ENCODE measurements around the gene AKAP13. TPM values are rescaled to one million over a fixed set of nuclear protein-coding genes. Genes with fewer than 3 reads are reported as not detected.

The AKAP13 gene
- total RNA-seq, 2 donors from 2014 or later, result 87.3 to 106 TPM

- TF ChIP-seq CTCF (IDR thresholded peaks at IDR 0.05), result no peak
- no peak overlapping the region for H3K4me3 ChIP-seq
- H3K4me1 ChIP-seq, result no peaks in the 10 kb centered on the region
- no peaks in the 10 kb centered on the region for H3K9me3 ChIP-seq
- no peaks in the 10 kb centered on the region for H3K27me3 ChIP-seq
- H3K36me3 ChIP-seq, result no peaks in the 10 kb centered on the region
- H3K9ac ChIP-seq (ENCODE audit: low read depth in 2 of 2, low read length in 2 of 2), result no peak overlapping the region
- DNase-seq, result no peak
- intact Hi-C loops (cut with DNase I), result no loop called here
- no peak overlapping the region for H3K27ac ChIP-seq
Measured at GRCh38 chr15:85609492-85609891, 229.1 kb downstream of the AKAP13 start.

- intact Hi-C loops (cut with DNase I), result no loop called here
- no peak overlapping the region for H3K27ac ChIP-seq
Measured at GRCh38 chr15:85611361-85611760, 231.0 kb downstream of the AKAP13 start.

GRCh38 chr15:85614059-85614458 lies 233.7 kb downstream of the AKAP13 start:
- Histone ChIP-seq H3K36me3 (no peaks in the 10 kb centered on the region), H3K27me3 (no peaks in the 10 kb centered on the region), H3K9me3 (no peaks in the 10 kb centered on the region), H3K4me3 (no peak overlapping the region), H3K27ac (no peak overlapping the region), H3K9ac (ENCODE audit: low read depth in 2 of 2, low read length in 2 of 2) (no peak overlapping the region), H3K4me1 (peaks cover 5% of the 10 kb centered on the region)
- no peak for TF ChIP-seq CTCF (IDR thresholded peaks at IDR 0.05)
- DNase-seq, result no peak
- intact Hi-C loops (cut with DNase I), result no loop called here

More at GRCh38 chr15:85611361-85611760, 231.0 kb downstream of the AKAP13 start:
- no peaks in the 10 kb centered on the region for H3K9me3 ChIP-seq
- no peaks in the 10 kb centered on the region for H3K36me3 ChIP-seq
- no peaks in the 10 kb centered on the region for H3K4me1 ChIP-seq
- H3K4me3 ChIP-seq, result no peak overlapping the region
- H3K9ac ChIP-seq (ENCODE audit: low read depth in 2 of 2, low read length in 2 of 2), result no peak overlapping the region
- TF ChIP-seq CTCF (IDR thresholded peaks at IDR 0.05), result no peak
- H3K27me3 ChIP-seq, result no peaks in the 10 kb centered on the region
- DNase-seq, result no peak

GRCh38 chr15:85615930-85616329 lies 235.5 kb downstream of the AKAP13 start:
- Histone ChIP-seq H3K27me3 (no peaks in the 10 kb centered on the region), H3K27ac (no peak overlapping the region), H3K4me3 (no peak overlapping the region), H3K9me3 (no peaks in the 10 kb centered on the region), H3K9ac (ENCODE audit: low read depth in 2 of 2, low read length in 2 of 2) (no peak overlapping the region), H3K4me1 (peaks cover 5% of the 10 kb centered on the region), H3K36me3 (no peaks in the 10 kb centered on the region)
- DNase-seq, result peak; percentile 40
- intact Hi-C loops (cut with DNase I), result no loop called here
- peak; percentile 31 for TF ChIP-seq CTCF (IDR thresholded peaks at IDR 0.05)

GRCh38 chr15:85616549-85617110 lies 236.2 kb downstream of the AKAP13 start:
- intact Hi-C loops (cut with DNase I), result no loop called here
- H3K36me3 ChIP-seq, result no peaks in the 10 kb centered on the region
- peaks cover 5% of the 10 kb centered on the region for H3K4me1 ChIP-seq
- H3K27ac ChIP-seq, result peak overlapping the region; percentile 14
- H3K9me3 ChIP-seq, result no peaks in the 10 kb centered on the region
- no peak for DNase-seq
- peak overlapping the region in 1 of 2 donors; percentile 40 for H3K9ac ChIP-seq (ENCODE audit: low read depth in 2 of 2, low read length in 2 of 2)
- no peak for TF ChIP-seq CTCF (IDR thresholded peaks at IDR 0.05)
- H3K4me3 ChIP-seq, result no peak overlapping the region
- H3K27me3 ChIP-seq, result no peaks in the 10 kb centered on the region
